GM12878 (cell line): ENCODE results near the gene SENP5.
A peak's percentile ranks its signal among the peaks of the same experiment; 100 is the strongest.

Experiments used
- CBX5 ChIP-seq: sonication (generic); IDR thresholded peaks from 2 replicates; pipeline ENCODE4 v1.6.1; 2016; ENCODE audit warnings: low read depth, moderate library complexity, mild to moderate bottlenecking, inconsistent platforms
- JUND ChIP-seq: IDR thresholded peaks from 2 replicates; pipeline ENCODE4 v1.6.1; 2012; ENCODE audit warnings: low read depth, mild to moderate bottlenecking, low read length, improper control_type of control experiment, moderate library complexity
- NR2C2 ChIP-seq: IDR thresholded peaks from 2 replicates; pipeline ENCODE4 v1.6.1; 2011; ENCODE audit warnings: borderline replicate concordance, low read depth; ENCODE audit not compliant: control insufficient read depth, insufficient read length
- POLR2A ChIP-seq: IDR thresholded peaks from 2 replicates; pipeline ENCODE4 v1.6.1; 2011; ENCODE audit warnings: low read depth, mild to moderate bottlenecking, low read length
- YY1 ChIP-seq: IDR thresholded peaks from 2 replicates; pipeline ENCODE4 v1.6.1; 2011; ENCODE audit warnings: low read depth, mild to moderate bottlenecking, low read length
- ZNF274 ChIP-seq: IDR thresholded peaks from one replicate; pipeline ENCODE4 v1.8.0; 2011; ENCODE audit not compliant: insufficient read length, insufficient read depth
- TF ChIP-seq, protein P1 (sequence below), 3 experiments: IDR thresholded peaks in 2 of 3; conservative IDR thresholded peaks in 1 of 3; 2 replicates each; pipeline ENCODE4 v1.5.1; 2011; ENCODE audit warnings: low read depth in 3 of 3, low read length in 3 of 3, mild to moderate bottlenecking in 3 of 3, control low read depth in 2 of 3, moderate library complexity in 2 of 3, inconsistent platforms in 1 of 3, mixed read lengths in 1 of 3; ENCODE audit not compliant: control insufficient read depth in 2 of 3, insufficient read depth in 1 of 3; ENCODE audit errors: extremely low read depth in 1 of 3

DNA sequence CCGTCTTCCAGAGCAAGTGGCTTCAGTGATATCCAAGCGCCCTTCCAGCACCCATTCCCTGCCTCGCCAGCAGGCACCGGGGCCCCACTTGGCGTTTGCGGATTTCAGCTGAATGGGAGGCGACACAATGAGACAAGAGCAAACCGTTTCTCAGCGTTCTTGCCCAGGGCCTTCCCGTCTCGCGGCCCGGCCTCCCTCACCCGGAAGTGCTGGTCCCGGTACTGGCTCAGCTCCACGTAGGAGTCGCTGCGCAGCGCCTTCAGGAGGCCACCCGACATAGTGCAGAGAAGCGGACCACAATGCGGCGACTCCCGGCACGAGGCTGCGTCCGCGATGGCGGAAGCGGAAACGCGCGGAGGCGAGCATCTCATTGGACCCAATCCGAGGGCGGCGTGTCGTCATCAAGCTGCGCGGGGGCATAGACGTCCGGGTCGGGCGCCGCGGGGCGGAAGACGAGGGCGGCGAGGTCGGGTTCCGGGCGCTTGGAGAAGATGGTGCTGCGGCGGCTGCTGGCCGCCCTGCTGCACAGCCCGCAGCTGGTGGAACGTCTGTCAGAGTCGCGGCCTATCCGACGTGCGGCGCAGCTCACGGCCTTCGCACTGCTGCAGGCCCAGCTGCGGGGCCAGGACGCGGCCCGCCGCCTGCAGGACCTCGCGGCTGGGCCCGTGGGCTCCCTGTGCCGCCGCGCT, 74.7 kb downstream of the SENP5 start, which contains the start of gene NCBP2:
- TF ChIP-seq, protein P1, sequence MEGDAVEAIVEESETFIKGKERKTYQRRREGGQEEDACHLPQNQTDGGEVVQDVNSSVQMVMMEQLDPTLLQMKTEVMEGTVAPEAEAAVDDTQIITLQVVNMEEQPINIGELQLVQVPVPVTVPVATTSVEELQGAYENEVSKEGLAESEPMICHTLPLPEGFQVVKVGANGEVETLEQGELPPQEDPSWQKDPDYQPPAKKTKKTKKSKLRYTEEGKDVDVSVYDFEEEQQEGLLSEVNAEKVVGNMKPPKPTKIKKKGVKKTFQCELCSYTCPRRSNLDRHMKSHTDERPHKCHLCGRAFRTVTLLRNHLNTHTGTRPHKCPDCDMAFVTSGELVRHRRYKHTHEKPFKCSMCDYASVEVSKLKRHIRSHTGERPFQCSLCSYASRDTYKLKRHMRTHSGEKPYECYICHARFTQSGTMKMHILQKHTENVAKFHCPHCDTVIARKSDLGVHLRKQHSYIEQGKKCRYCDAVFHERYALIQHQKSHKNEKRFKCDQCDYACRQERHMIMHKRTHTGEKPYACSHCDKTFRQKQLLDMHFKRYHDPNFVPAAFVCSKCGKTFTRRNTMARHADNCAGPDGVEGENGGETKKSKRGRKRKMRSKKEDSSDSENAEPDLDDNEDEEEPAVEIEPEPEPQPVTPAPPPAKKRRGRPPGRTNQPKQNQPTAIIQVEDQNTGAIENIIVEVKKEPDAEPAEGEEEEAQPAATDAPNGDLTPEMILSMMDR (IDR thresholded peaks at IDR 0.05 in 2 of 3, conservative IDR thresholded peaks at IDR 0.05 in 1 of 3; ENCODE audit: control insufficient read depth in 2 of 3, extremely low read depth in 1 of 3, insufficient read depth in 1 of 3, low read depth in 3 of 3, low read length in 3 of 3): peak; percentile 80 to 86 (median 83)
- TF ChIP-seq NR2C2 (no peak), POLR2A (peak; percentile 97), CBX5 (peak; percentile 86; the same call in 1 of the 2 replicates), JUND (no peak; the same call in 1 of the 2 replicates), ZNF274 (no peak), YY1 (peak; percentile 91)
